GM12892 (cell line): ENCODE measurements around the gene PRDM16.

Experiments
- POLR2A ChIP-seq: IDR thresholded peaks from 2 replicates; pipeline ENCODE4 v1.6.1; 2011; ENCODE audit warnings: low read depth, low read length, control low read depth
- POLR2AphosphoS5 ChIP-seq: IDR thresholded peaks from 2 replicates; pipeline ENCODE4 v1.6.1; 2011; ENCODE audit warnings: low read depth, low read length, control low read depth
- TAF1 ChIP-seq: IDR thresholded peaks from 2 replicates; pipeline ENCODE4 v1.6.1; 2011; ENCODE audit warnings: low read depth, mild to moderate bottlenecking, control low read depth, low read length, borderline replicate concordance

DNA sequence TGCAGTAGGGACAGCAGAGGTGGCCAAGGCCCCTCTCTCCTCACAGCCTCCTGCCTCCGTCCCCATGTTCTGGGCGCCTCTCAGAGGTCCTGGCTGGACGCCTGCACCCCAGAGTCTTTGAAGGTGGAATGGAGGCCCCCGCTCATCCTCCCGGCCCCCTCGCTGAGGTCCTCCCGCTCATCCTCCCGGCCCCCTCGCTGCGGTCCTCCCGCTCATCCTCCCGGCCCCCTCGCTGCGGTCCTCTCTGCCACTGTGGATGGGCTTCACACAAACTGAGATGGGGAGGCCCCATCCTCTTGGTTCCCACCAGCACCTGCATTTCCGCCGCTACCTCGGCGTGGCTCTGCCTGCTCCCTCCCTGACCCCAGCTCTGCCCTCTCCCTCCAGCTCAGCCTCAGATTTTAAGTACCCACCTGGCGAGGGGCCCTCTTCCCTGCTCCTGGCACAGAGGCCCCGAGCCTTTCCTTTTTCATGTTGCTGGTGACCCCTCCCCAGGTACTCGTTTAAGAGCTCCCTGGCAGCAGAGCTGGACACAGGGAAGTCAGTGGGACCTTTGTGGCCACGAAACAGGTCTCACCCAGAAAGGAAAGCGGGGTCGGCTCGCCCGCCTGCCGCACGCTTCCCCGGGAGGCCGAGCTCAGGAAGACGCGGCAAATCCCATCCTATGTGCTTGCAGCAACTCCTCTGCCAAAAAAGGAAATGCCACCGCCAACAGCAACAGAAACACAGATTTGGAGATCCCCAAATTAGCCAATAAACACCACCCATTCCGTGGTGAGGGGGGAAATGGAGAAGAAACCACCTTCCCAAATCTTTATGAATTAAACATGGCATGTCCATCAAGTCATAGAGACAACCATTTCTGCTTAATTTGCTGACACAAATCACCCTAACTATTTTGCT lies 143.7 kb downstream of the PRDM16 start:
- no peak for TF ChIP-seq POLR2A
- TF ChIP-seq TAF1: no peak
- TF ChIP-seq POLR2AphosphoS5: no peak
